Fibroblast of lung (primary cell): ENCODE results near the gene FUT8.

Source experiments
- EZH2 ChIP-seq: IDR thresholded peaks from 2 replicates; pipeline ENCODE4 v1.5.1; 2012; ENCODE audit warnings: low read length, control low read depth, mild to moderate bottlenecking; ENCODE audit errors: missing control alignments
- TF ChIP-seq, protein P1 (sequence below), 2 donors: IDR thresholded peaks in 1 of 2; conservative IDR thresholded peaks in 1 of 2; 1 replicate in 1 of 2; 2 replicates in 1 of 2; pipeline ENCODE4 v1.5.1; 2011 to 2012; ENCODE audit warnings: low read length in 2 of 2, control low read depth in 1 of 2, inconsistent platforms in 1 of 2, low read depth in 1 of 2, mild to moderate bottlenecking in 1 of 2

GRCh38 chr14:65446159-65446558 lies 33.6 kb downstream of the FUT8 start:
- TF ChIP-seq, protein P1, sequence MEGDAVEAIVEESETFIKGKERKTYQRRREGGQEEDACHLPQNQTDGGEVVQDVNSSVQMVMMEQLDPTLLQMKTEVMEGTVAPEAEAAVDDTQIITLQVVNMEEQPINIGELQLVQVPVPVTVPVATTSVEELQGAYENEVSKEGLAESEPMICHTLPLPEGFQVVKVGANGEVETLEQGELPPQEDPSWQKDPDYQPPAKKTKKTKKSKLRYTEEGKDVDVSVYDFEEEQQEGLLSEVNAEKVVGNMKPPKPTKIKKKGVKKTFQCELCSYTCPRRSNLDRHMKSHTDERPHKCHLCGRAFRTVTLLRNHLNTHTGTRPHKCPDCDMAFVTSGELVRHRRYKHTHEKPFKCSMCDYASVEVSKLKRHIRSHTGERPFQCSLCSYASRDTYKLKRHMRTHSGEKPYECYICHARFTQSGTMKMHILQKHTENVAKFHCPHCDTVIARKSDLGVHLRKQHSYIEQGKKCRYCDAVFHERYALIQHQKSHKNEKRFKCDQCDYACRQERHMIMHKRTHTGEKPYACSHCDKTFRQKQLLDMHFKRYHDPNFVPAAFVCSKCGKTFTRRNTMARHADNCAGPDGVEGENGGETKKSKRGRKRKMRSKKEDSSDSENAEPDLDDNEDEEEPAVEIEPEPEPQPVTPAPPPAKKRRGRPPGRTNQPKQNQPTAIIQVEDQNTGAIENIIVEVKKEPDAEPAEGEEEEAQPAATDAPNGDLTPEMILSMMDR (conservative IDR thresholded peaks at IDR 0.05 in 1 of 2, IDR thresholded peaks at IDR 0.05 in 1 of 2; ENCODE audit: low read depth in 1 of 2, low read length in 2 of 2), result no peak
- TF ChIP-seq EZH2, result no peak
